ENCODE measurements around the gene MLC1.
A peak's percentile ranks its signal among the peaks of the same experiment; 100 is the strongest.

Gene MLC1

GRCh38 chr22:50061141-50061823 lies 23.9 kb downstream of the MLC1 start:
- peak in 1 of 10 donors; percentile 67 for DNase-seq
- intact Hi-C loops (cut with DNase I): no loop called here

- DNase-seq: peak in 4 of 10 donors; percentile 19 to 80 (median 74)
- intact Hi-C loops (cut with DNase I): no loop called here
Measured at GRCh38 chr22:50060441-50061140, 24.6 kb downstream of the MLC1 start.

- peak in 1 of 10 donors; percentile 40 for DNase-seq
Measured at GRCh38 chr22:50059881-50060262, 25.4 kb downstream of the MLC1 start.

GRCh38 chr22:50058906-50059880 lies 26.0 kb downstream of the MLC1 start:
- DNase-seq: peak in 2 of 10 donors; percentile 52 to 78

More at GRCh38 chr22:50059881-50060262, 25.4 kb downstream of the MLC1 start:
- intact Hi-C loops (cut with DNase I): no loop called here

GRCh38 chr22:50058061-50058905 lies 26.9 kb downstream of the MLC1 start, which contains the start of gene TTLL8:
Gene TTLL8 (minus strand): TSS chr22:50058298.
- peak in 3 of 10 donors; percentile 59 to 63 (median 61) for DNase-seq
- intact Hi-C loops (cut with DNase I): loop anchor here (1.0 kb wide), 1 partner anchor 40 kb away; no protein-coding TSS in a partner anchor

More at GRCh38 chr22:50058906-50059880, 26.0 kb downstream of the MLC1 start:
- intact Hi-C loops (cut with DNase I): loop anchor here (1.0 kb wide), 1 partner anchor 39 kb away; no protein-coding TSS in a partner anchor

- peak in 3 of 10 donors; percentile 47 to 70 (median 69) for DNase-seq
- intact Hi-C loops (cut with DNase I): loop anchor here (1.0 kb wide), 1 partner anchor 41 kb away; no protein-coding TSS in a partner anchor
Measured at GRCh38 chr22:50057278-50058060, 27.8 kb downstream of the MLC1 start.

GRCh38 chr22:50056214-50056972 lies 28.8 kb downstream of the MLC1 start:
- peak in 3 of 10 donors; percentile 39 to 70 (median 46) for DNase-seq
- intact Hi-C loops (cut with DNase I): no loop called here

GRCh38 chr22:50053861-50054260 lies 31.4 kb downstream of the MLC1 start:
- intact Hi-C loops (cut with DNase I): no loop called here
- DNase-seq: peak in 3 of 10 donors; percentile 13 to 49 (median 19)

- DNase-seq: peak in 4 of 10 donors; percentile 3 to 61 (median 42)
- intact Hi-C loops (cut with DNase I): no loop called here
Measured at GRCh38 chr22:50051930-50052329, 33.3 kb downstream of the MLC1 start.

- peak in 4 of 10 donors; percentile 9 to 70 (median 64) for DNase-seq
- intact Hi-C loops (cut with DNase I): no loop called here
Measured at GRCh38 chr22:50049299-50050195, 35.7 kb downstream of the MLC1 start.

- DNase-seq: peak in 2 of 10 donors; percentile 35 to 59
- intact Hi-C loops (cut with DNase I): no loop called here
Measured at GRCh38 chr22:50048836-50049235, 36.4 kb downstream of the MLC1 start.

GRCh38 chr22:50048061-50048765 lies 37.0 kb downstream of the MLC1 start:
- intact Hi-C loops (cut with DNase I): no loop called here
- peak in 2 of 10 donors; percentile 39 to 52 for DNase-seq

GRCh38 chr22:50047346-50047745 lies 37.9 kb downstream of the MLC1 start:
- intact Hi-C loops (cut with DNase I): no loop called here
- peak in 3 of 10 donors; percentile 55 to 72 (median 58) for DNase-seq

- intact Hi-C loops (cut with DNase I): no loop called here
Measured at GRCh38 chr22:50046481-50047245, 38.6 kb downstream of the MLC1 start.

GRCh38 chr22:50046019-50046415 lies 39.2 kb downstream of the MLC1 start:
- peak in 1 of 10 donors; percentile 54 for DNase-seq
- intact Hi-C loops (cut with DNase I): no loop called here

More at GRCh38 chr22:50046481-50047245, 38.6 kb downstream of the MLC1 start:
- peak in 3 of 10 donors; percentile 50 to 55 (median 54) for DNase-seq

Data from posterior cingulate gyrus (tissue), 11 donors.